MM.1S (cell line): Measurements from ENCODE around the gene WDR75.

Experiments used
- DNase-seq: peaks from one replicate; pipeline ENCODE4 v3.0.0-alpha.2; 2015
- H2AFZ ChIP-seq: fragments of 300-600 bp; sonication (generic); 2 replicates; pipeline ENCODE4 v1.6.0; 2016; ENCODE audit warnings: antibody characterized with exemption, low read length
- H3F3A ChIP-seq: fragments of 300-600 bp; sonication (generic); 2 replicates; pipeline ENCODE4 v1.6.1; 2016; ENCODE audit warnings: mild to moderate bottlenecking, antibody characterized with exemption, low read length, moderate library complexity, mixed read lengths; ENCODE audit not compliant: insufficient read depth
- H3K27ac ChIP-seq: fragments of 300-600 bp; sonication (generic); 2 replicates; pipeline ENCODE4 v1.5.1; 2016; ENCODE audit warnings: mild to moderate bottlenecking, low read length
- H3K27me3 ChIP-seq: fragments of 300-600 bp; sonication (generic); replicated peaks from 2 replicates; pipeline ENCODE4 v1.6.0; 2016; ENCODE audit warnings: low read length; ENCODE audit not compliant: insufficient read depth
- H3K36me3 ChIP-seq: fragments of 300-600 bp; sonication (generic); replicated peaks from 2 replicates; pipeline ENCODE4 v1.6.1; 2016; ENCODE audit warnings: mild to moderate bottlenecking, low read length, mixed read lengths; ENCODE audit not compliant: insufficient read depth
- H3K4me1 ChIP-seq: fragments of 300-600 bp; sonication (generic); 2 replicates; pipeline ENCODE4 v1.6.1; 2016; ENCODE audit warnings: low read length, mixed read lengths
- H3K4me2 ChIP-seq: fragments of 300-600 bp; sonication (generic); 2 replicates; pipeline ENCODE4 v1.6.0; 2016; ENCODE audit warnings: low read depth, low read length
- H3K4me3 ChIP-seq: fragments of 300-600 bp; sonication (generic); 2 replicates; pipeline ENCODE4 v1.5.1; 2016; ENCODE audit warnings: low read length, mixed read lengths
- H3K79me2 ChIP-seq: fragments of 300-600 bp; sonication (generic); 2 replicates; pipeline ENCODE4 v1.6.1; 2016; ENCODE audit warnings: mixed run types, low read length, mixed read lengths
- H3K9ac ChIP-seq: fragments of 300-600 bp; sonication (generic); 2 replicates; pipeline ENCODE4 v1.6.1; 2016; ENCODE audit warnings: low read length, mixed read lengths
- H3K9me2 ChIP-seq: fragments of 300-600 bp; sonication (generic); replicated peaks from 2 replicates; pipeline ENCODE4 v1.6.1; 2016; ENCODE audit warnings: mild to moderate bottlenecking, low read length, mixed read lengths; ENCODE audit not compliant: insufficient read depth
- H3K9me3 ChIP-seq: fragments of 300-600 bp; sonication (generic); replicated peaks from 2 replicates; pipeline ENCODE4 v1.6.1; 2016; ENCODE audit warnings: mild to moderate bottlenecking, low read length, mixed read lengths; ENCODE audit not compliant: insufficient read depth
- H4K20me1 ChIP-seq: fragments of 300-600 bp; sonication (generic); 2 replicates; pipeline ENCODE4 v1.6.1; 2016; ENCODE audit warnings: mild to moderate bottlenecking, low read length, moderate library complexity, mixed read lengths; ENCODE audit not compliant: insufficient read depth
- EZH2 ChIP-seq: fragments of 300-600 bp; sonication (generic); optimal IDR thresholded peaks from 2 replicates; pipeline ENCODE3; 2017; ENCODE audit warnings: low read depth, mild to moderate bottlenecking, antibody characterized with exemption, low read length, mixed read lengths
- EZH2phosphoT487 ChIP-seq: fragments of 300-600 bp; sonication (generic); IDR thresholded peaks from 2 replicates; pipeline ENCODE4 v1.6.1; 2018; ENCODE audit warnings: antibody characterized with exemption, low read length
- TF ChIP-seq, protein P1 (sequence below): fragments of 300-600 bp; sonication (generic); IDR thresholded peaks from 2 replicates; pipeline ENCODE4 v1.5.1; 2016; ENCODE audit warnings: antibody characterized with exemption, low read length, mixed read lengths

WDR75 gene

DNA sequence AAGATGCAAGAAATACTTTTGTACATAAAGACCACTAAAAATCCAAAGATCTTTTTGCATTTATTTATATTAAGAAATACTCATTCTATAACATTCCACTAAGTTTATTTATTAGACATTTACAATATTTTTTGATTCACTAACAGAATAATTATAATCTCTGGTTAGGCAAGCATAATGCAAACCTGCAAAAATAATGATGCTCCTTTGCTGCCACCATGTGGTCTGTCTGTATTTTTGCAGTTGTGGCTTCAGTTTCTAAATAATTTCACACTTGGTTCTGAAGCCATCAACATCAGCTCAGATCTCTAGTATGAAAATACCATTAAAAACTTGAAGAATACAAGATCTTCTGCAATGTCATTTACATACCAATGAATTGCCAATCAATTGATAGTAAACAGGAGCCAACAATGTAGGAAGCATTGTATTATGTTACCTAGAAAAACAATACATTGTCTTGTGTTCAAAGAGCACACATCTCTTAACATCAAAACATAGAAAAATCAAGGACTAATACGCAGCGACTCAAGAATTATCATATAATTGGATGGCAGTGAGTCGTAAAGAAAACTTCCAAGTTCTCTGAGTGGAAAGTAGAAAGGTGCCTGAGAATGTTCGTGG, 28.8 kb upstream of the WDR75 start:
- Histone ChIP-seq H2AFZ (no peak overlapping the region), H3K9ac (no peak overlapping the region), H3K27me3 (no peaks in the 10 kb centered on the region), H3K4me1 (no peaks in the 10 kb centered on the region), H4K20me1 (no peaks in the 10 kb centered on the region), H3K9me3 (no peaks in the 10 kb centered on the region), H3K79me2 (no peaks in the 10 kb centered on the region), H3K9me2 (no peaks in the 10 kb centered on the region), H3K4me2 (no peak overlapping the region), H3K36me3 (no peaks in the 10 kb centered on the region), H3K4me3 (no peak overlapping the region), H3F3A (no peaks in the 10 kb centered on the region), H3K27ac (no peak overlapping the region)
- peak; percentile 37 for DNase-seq
- TF ChIP-seq, protein P1, sequence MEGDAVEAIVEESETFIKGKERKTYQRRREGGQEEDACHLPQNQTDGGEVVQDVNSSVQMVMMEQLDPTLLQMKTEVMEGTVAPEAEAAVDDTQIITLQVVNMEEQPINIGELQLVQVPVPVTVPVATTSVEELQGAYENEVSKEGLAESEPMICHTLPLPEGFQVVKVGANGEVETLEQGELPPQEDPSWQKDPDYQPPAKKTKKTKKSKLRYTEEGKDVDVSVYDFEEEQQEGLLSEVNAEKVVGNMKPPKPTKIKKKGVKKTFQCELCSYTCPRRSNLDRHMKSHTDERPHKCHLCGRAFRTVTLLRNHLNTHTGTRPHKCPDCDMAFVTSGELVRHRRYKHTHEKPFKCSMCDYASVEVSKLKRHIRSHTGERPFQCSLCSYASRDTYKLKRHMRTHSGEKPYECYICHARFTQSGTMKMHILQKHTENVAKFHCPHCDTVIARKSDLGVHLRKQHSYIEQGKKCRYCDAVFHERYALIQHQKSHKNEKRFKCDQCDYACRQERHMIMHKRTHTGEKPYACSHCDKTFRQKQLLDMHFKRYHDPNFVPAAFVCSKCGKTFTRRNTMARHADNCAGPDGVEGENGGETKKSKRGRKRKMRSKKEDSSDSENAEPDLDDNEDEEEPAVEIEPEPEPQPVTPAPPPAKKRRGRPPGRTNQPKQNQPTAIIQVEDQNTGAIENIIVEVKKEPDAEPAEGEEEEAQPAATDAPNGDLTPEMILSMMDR: peak; percentile 66
- TF ChIP-seq EZH2phosphoT487: no peak

DNA sequence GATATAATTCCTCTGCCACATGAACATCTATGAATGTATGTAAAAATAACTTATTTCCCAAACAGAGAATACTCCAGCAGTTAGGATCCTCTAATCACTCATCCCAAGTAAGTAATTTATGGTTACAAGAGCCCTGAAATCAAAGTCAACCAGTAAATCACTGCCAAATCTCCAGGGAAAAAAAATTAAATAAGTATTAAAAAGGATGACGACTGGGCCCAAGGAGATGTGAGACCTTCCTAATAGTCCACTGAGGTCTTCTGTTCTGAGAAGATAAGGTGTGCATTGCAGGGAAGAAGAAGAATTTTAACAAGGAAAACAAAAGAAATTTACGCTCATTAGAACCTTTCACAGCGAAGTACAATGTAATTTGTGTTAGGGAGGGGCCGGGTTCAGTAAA, 28.0 kb upstream of the WDR75 start:
- Histone ChIP-seq H3K4me2 (no peak overlapping the region), H3K9me3 (no peaks in the 10 kb centered on the region), H3K27me3 (no peaks in the 10 kb centered on the region), H3K36me3 (no peaks in the 10 kb centered on the region), H3K9me2 (no peaks in the 10 kb centered on the region), H3K9ac (no peak overlapping the region), H3K79me2 (no peaks in the 10 kb centered on the region), H3K4me3 (no peak overlapping the region), H2AFZ (no peak overlapping the region), H3K4me1 (no peaks in the 10 kb centered on the region), H4K20me1 (no peaks in the 10 kb centered on the region), H3K27ac (no peak overlapping the region), H3F3A (no peaks in the 10 kb centered on the region)
- TF ChIP-seq, protein P1: no peak
- TF ChIP-seq EZH2phosphoT487 (no peak), EZH2 (no peak)
- DNase-seq: no peak

DNA sequence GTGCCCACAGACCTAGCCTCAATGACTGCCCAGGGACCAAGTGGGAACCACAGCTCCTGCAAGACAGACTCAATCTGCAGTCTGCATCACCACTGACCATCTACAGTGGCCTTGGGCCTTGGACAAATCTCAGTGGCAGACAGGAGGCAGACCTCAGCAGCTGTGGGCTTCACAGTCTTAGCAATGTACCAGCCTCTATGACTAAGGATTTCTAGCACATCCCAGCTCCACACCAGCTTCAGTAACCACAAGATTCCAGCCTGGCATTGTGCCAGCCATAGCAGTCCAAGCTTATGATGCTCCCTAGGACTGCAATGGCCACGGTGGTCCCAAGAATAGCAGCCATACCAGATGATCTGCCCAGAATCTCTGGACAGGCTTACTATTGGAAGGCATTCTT, 19.6 kb upstream of the WDR75 start:
- H3K4me3 ChIP-seq: no peak overlapping the region
- H3K9me2 ChIP-seq: no peaks in the 10 kb centered on the region
- no peaks in the 10 kb centered on the region for H3K36me3 ChIP-seq
- no peaks in the 10 kb centered on the region for H3K79me2 ChIP-seq
- DNase-seq: no peak
- no peak overlapping the region for H3K4me2 ChIP-seq
- TF ChIP-seq EZH2: no peak
- TF ChIP-seq, protein P1: no peak
- no peak for TF ChIP-seq EZH2phosphoT487
- H3K4me1 ChIP-seq: no peaks in the 10 kb centered on the region
- no peak overlapping the region for H2AFZ ChIP-seq
- no peaks in the 10 kb centered on the region for H3F3A ChIP-seq
- H3K9ac ChIP-seq: no peak overlapping the region
- H3K27ac ChIP-seq: no peak overlapping the region
- no peaks in the 10 kb centered on the region for H3K27me3 ChIP-seq
- H3K9me3 ChIP-seq: no peaks in the 10 kb centered on the region
- no peaks in the 10 kb centered on the region for H4K20me1 ChIP-seq
